HUDEP-2 (cell line): ENCODE data around the gene TIAM1.
A peak's percentile ranks its signal among the peaks of the same experiment; 100 is the strongest.

ENCODE experiments used
- DNase-seq, 76 experiments: peaks; one replicate each; lab custom pipeline; 2025; ENCODE audit not compliant: unreplicated experiment in 76 of 76; lab: John Stamatoyannopoulos, UW

Gene TIAM1

GRCh38 chr21:31182231-31183140, 161.6 kb downstream of the TIAM1 start:
- DNase-seq = no peak

DNA sequence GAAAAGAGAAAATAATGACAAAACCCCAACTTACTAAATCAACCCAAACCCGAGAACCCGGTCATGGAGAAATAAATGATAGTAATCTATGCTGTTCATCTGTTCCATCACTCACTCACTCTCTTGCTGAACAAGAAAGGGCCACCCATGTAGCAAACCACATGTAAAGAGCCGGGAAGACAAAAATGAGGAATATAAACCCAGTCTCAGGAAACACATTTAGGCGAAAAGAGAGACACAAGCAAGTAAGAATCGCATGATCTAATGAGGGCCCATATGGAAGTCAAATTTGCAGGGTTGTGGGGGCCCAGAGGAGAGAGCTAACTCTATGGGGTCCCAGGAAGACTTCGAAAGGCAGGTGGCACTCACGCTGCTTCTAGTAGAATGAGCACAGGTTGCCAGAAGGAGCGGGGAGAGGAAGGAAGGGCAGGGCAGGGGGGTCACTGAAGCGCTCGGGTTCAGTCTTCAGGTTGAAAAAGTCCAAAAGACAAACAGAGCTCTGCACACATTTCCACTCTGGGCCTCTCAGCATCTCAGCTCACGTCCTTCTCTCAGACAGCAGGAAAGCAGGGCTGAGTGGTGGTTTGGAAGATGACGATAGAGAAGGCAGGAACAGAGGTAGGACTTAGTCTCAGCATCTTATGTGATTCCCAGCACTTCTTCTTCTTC, 162.8 kb downstream of the TIAM1 start:
- DNase-seq = no peak

GRCh38 chr21:31180256-31181081, 163.6 kb downstream of the TIAM1 start:
- DNase-seq = peak in 16 of 76 experiments; percentile 1 to 43 (median 14)

DNA sequence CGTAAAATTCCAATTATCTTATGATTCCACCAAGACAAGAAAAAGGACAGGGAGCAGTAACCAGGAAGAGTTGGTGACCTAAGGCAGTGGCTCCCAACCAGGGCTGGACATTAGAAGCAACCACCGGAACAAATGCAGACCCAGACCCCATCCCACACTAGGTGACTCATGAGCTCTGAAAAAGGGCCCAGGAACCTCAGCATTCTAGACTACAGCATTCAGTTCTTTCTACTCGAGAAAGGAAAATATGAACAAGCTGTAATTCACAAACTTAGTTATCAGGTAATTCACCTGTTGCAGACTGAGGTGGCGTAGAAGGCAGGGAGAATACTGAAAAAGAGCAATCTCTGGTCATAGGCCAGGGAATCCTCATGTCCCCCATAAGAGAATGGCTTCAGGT, 167.3 kb downstream of the TIAM1 start:
- no peak for DNase-seq

DNA sequence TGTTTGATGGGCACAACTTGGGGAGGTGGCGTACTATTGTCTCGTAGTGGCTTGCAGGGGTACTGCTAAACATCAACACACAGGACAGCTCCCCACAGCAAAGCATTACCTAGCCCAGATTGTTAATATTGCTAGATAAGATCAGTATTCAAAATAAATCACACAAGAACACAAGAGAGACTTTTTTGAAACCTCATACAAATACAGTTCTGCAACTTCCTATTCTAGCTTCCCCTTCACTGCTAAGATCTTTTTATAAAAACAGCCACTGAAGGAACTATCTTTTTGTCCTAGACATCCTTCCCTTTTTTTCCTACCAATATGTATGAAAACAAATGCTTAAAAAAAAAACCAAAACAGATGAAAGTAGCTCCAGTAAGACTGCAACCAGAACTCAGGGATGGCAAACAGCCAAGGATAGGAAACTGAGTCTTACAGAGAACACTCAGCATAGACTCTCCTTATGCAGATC, 167.9 kb downstream of the TIAM1 start:
- no peak for DNase-seq

GRCh38 chr21:31173881-31174555, 170.0 kb downstream of the TIAM1 start:
- DNase-seq = no peak

- no peak for DNase-seq
Observed at GRCh38 chr21:31172328-31172727, 171.7 kb downstream of the TIAM1 start.

DNA sequence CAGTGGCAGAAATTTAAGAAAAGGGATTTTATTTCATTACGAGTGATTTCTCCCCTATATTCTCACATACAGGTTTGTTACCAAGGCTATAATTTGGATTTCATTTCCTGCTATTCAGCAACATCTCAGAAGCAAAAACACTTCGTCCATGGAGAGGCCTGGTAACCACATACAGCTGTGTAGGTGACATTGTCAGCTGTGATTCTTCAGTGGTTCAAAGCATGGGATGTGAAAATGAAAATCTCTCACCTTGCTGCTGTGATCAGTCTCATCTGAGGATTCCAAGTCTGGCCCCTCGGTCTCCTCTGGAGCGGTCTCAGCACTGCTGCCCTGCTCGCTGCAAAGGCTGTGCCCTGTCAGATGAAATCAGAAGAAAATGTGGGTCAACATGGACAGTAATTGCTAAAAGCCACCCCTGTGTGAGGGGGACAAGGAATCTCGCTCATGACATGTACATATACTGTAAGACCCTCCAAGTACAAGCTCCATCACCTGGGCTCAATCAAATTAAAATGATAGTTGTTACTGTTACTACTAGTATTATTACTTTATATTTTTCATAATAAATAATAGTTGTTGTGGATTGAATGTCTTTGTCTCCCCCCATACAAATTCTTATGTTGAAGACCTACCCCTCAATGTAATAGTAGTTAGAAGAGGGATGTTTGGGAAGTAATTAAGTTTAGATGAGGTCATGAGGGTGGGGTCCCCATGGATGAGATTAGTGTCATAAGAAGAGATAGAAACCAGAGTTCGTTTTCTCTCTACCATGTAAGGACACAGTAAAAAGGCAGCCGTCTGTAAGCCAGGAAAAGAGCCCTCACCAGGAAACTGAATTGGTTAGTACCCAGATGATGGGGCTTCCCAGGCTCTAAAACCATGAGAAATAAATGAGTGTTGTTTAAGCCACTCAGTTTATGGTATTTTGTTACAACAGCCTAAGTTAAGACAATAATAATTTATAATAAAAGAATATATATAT, 179.1 kb downstream of the TIAM1 start:
- DNase-seq = no peak

DNA sequence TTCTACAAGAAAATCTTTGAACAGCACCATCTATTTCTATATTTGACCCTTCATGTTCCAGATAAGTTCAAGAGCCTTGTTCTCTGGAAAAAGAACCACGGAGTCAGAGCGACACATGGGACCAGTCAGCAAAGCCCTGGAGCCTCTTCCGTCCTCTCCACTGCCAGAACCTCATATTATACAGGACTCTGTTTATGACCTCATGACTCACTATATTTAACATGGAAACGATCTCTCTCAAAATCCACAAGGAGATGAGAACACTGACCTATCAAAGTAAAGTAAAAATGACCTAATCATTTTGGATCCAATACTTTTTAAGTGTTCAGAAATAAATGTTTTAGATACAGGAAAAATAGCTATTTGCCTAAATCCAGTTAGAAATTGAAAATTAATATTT, 181.2 kb downstream of the TIAM1 start:
- DNase-seq = no peak

GRCh38 chr21:31162079-31162699, 181.9 kb downstream of the TIAM1 start:
- DNase-seq = no peak

GRCh38 chr21:31161157-31161556, 182.9 kb downstream of the TIAM1 start:
- DNase-seq = no peak

GRCh38 chr21:31159808-31160207, 184.3 kb downstream of the TIAM1 start:
- DNase-seq = no peak

- no peak for DNase-seq
Observed at GRCh38 chr21:31158789-31159581, 185.1 kb downstream of the TIAM1 start.

- DNase-seq = no peak
Observed at GRCh38 chr21:31157756-31158155, 186.3 kb downstream of the TIAM1 start.

DNA sequence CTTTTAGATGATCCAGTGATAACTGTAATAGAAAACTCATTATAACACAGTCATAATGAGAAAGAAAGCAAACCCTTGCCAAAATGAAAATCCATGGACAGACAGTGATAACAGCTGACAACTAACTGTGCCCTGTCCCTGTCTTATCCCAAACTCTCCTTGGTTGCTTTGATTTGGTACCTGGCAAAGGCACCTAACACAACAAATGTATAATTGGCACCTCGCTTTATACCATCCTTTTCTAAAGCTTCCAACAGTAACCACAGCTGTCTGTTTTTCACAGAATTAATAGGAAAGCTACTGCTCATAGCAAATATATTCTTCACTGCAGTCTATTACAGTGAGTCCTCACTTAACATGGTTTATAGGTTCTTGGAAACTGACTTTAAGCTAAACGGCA, 187.4 kb downstream of the TIAM1 start:
- DNase-seq = no peak

DNA sequence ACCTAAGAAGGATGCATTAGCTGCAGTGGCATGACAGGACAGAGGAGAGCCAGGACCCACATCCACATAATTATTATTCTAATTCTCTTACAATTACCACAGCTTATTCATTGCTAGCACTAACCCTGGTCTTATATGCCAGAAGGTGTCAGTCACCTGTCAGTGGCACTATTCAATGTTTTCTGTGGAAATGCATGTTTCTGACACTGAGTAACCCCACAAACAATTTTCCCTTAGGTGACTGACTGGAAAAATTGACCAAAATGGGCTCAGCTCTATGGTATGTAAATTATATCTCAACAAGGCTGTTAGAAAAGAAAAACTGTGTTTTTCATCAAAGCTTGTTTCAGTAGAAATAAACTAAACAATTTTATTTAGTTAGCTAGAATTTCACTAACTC, 187.9 kb downstream of the TIAM1 start:
- no peak for DNase-seq

GRCh38 chr21:31151156-31152045, 192.7 kb downstream of the TIAM1 start:
- no peak for DNase-seq
